ENCODE data around the gene ZSWIM4.

DNA sequence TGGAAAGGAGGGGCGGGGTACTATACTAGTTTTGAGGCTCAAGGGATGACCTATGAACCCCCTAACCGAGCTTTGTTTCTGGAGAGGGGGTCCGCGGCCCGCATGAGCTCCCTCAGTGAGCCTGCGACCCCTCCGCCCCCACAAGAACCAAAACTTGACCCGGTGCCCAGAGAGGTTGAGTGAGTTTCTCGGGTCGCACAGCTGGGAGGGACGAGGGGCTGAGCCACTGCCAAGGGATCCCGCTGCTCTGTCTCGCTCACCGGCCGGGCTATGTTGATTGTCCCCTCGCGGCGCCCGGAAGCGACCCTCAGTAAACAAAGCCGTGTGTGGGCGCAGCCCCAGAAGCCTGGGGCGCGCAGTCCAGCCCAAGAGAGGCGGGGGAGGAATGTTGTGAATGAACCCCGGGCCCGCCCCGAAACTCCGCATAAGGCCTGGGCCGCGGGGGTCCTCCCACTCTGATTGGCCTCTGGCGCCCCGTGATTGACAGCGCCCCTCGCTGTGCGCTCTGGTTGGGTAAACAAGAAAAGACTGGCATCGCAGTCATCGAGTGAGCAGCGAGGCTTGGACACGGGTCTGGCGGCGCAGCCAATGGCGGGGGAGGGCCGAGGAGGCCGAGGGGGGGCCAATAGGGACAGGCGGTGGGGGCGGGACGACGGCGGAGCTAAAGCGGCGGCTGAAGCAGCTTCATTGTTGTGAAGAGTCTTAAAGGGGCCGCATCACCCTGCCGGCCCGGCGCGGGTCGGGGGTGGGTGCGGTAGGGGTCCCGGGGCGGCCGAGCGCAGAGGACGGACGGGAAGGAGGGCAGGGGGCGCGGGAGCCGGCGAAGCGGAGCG, at the start of gene ZSWIM4:
- TF ChIP-seq, protein P1, sequence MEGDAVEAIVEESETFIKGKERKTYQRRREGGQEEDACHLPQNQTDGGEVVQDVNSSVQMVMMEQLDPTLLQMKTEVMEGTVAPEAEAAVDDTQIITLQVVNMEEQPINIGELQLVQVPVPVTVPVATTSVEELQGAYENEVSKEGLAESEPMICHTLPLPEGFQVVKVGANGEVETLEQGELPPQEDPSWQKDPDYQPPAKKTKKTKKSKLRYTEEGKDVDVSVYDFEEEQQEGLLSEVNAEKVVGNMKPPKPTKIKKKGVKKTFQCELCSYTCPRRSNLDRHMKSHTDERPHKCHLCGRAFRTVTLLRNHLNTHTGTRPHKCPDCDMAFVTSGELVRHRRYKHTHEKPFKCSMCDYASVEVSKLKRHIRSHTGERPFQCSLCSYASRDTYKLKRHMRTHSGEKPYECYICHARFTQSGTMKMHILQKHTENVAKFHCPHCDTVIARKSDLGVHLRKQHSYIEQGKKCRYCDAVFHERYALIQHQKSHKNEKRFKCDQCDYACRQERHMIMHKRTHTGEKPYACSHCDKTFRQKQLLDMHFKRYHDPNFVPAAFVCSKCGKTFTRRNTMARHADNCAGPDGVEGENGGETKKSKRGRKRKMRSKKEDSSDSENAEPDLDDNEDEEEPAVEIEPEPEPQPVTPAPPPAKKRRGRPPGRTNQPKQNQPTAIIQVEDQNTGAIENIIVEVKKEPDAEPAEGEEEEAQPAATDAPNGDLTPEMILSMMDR (IDR thresholded peaks at IDR 0.05; ENCODE audit: low read depth, low read length), result no peak
- no peak for TF ChIP-seq POLR2A (IDR thresholded peaks at IDR 0.05; ENCODE audit: extremely low read depth, insufficient read length)
- TF ChIP-seq, protein P2, sequence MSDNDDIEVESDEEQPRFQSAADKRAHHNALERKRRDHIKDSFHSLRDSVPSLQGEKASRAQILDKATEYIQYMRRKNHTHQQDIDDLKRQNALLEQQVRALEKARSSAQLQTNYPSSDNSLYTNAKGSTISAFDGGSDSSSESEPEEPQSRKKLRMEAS (IDR thresholded peaks at IDR 0.05; ENCODE audit: low read depth, low read length), result peak; percentile 28; the same call in 1 of the 2 replicates
- TF ChIP-seq MYC (IDR thresholded peaks at IDR 0.05; ENCODE audit: low read depth, low read length), result no peak
